Adrenal gland (tissue), 12 donors: ENCODE data around the gene IFIT2. TPM values are rescaled to one million over a fixed set of nuclear protein-coding genes. Genes with fewer than 3 reads are reported as not detected.
"Not testable (repeated sequence)": the region's sequence is repeated elsewhere in the genome, so short reads cannot be mapped to it uniquely, and the experiment has no call there.

Source experiments
- DNase-seq, 7 donors: peaks; one replicate each; pipeline ENCODE4 v3.0.0-alpha.2; 2019 to 2020
- H3K27ac ChIP-seq, 5 donors: fragments of 200-600 bp; sonication (generic) in 4 of 5; 1 replicate in 3 of 5; 2 replicates in 2 of 5; pipeline versions ENCODE4 v1.5.1 to v1.8.0; 2016 to 2020; ENCODE audit warnings: mild to moderate bottlenecking in 1 of 5
- H3K27me3 ChIP-seq: fragments of 200-600 bp; 2 replicates; pipeline ENCODE4 v1.8.0; 2021
- H3K36me3 ChIP-seq, 2 donors: fragments of 200-600 bp; replicated peaks in 1 of 2; 1 replicate in 1 of 2; 2 replicates in 1 of 2; pipeline versions ENCODE4 v1.5.1 to v1.8.0; 2018 to 2022
- H3K4me1 ChIP-seq, 2 donors: fragments of 200-600 bp; replicated peaks in 1 of 2; 1 replicate in 1 of 2; 2 replicates in 1 of 2; pipeline versions ENCODE4 v1.5.1 to v1.8.0; 2018 to 2021
- H3K4me3 ChIP-seq, 4 donors: fragments of 200-600 bp; sonication (generic) in 3 of 4; one replicate each; pipeline ENCODE4 v1.5.1; 2016 to 2018
- H3K9me3 ChIP-seq, 3 donors: fragments of 200-600 bp; sonication (generic) in 1 of 3; replicated peaks in 1 of 3; 1 replicate in 2 of 3; 2 replicates in 1 of 3; pipeline versions ENCODE4 v1.5.1 to v1.8.0; 2016 to 2021
- CTCF ChIP-seq, 6 experiments: fragments of 450-650 bp in 4 of 6; fragments of 200-600 bp in 2 of 6; sonication (generic) in 1 of 6; IDR thresholded peaks; 1 replicate in 5 of 6; 2 replicates in 1 of 6; pipeline versions ENCODE4 v1.5.1 to v1.8.0; 2016 to 2021; ENCODE audit warnings: antibody characterized with exemption in 6 of 6, mild to moderate bottlenecking in 2 of 6, moderate library complexity in 1 of 6
- POLR2A ChIP-seq, 2 donors: fragments of 450-650 bp; IDR thresholded peaks; one replicate each; pipeline ENCODE4 v1.6.1; 2017; ENCODE audit warnings: antibody characterized with exemption in 2 of 2, mild to moderate bottlenecking in 2 of 2, moderate library complexity in 1 of 2
- WGBS, 4 donors: extraction: QIAGEN DNeasy Blood & Tissue Kit in 2 of 4; methylation state at CpG; one replicate each; pipeline versions ENCODE4 v1.1.5 to v1.1.7; 2013 to 2017; 5-methylcytosine and 5-hydroxymethylcytosine counted together
- intact Hi-C, 2 donors: fragments of 100-400 bp; cut with DNase I; formaldehyde crosslinking; loops; one replicate each; pipeline versions ENCODE4 v1.14.1 to v1.15.0; 2022 to 2023
- polyA plus RNA-seq, 3 donors: library from polyadenylated mRNA; stranded (reverse); fragments of 200-250 nt in 2 of 3; fragments of 350-450 nt in 1 of 3; fragmentation: Illumina TruSeq in 1 of 3; extraction: RNeasy Lipid Tissue Mini Kit (QIAGEN cat#74804) in 1 of 3; gene quantifications; one replicate each; pipeline ENCODE4 v1.2.3, GENCODE V29; 2013 to 2014
- total RNA-seq, 9 donors: library from RNA; depleted of rRNA in 4 of 9; stranded (reverse); fragments of >200 nt in 4 of 9; fragments of 120-200 nt in 1 of 9; fragmentation: NEBNext Ultra II Directional in 1 of 9; extraction: Animal tissue kit (Norgen Biotek cat#: 25700) in 1 of 9; gene quantifications; one replicate each; pipeline versions ENCODE4 v1.1.0 to v1.2.4, GENCODE V29; 2013 to 2023
- donor health status: healthy with polysubstance abuse.
- donor health status: Bipolar disorder and iron deficiency.
- donor health status: DM: yes; HTN: yes; CAD: no.
- donor health status: DM: no; HTN: no; CAD: no.
- donor health status: DM: no; HTN: no; CAD: no.
- donor health status: DM: yes; HTN: yes; CAD: no.

IFIT2 gene
- total and polyA plus RNA-seq, 12 donors = 4.0 to 30.0 (median 11.4) TPM

DNA sequence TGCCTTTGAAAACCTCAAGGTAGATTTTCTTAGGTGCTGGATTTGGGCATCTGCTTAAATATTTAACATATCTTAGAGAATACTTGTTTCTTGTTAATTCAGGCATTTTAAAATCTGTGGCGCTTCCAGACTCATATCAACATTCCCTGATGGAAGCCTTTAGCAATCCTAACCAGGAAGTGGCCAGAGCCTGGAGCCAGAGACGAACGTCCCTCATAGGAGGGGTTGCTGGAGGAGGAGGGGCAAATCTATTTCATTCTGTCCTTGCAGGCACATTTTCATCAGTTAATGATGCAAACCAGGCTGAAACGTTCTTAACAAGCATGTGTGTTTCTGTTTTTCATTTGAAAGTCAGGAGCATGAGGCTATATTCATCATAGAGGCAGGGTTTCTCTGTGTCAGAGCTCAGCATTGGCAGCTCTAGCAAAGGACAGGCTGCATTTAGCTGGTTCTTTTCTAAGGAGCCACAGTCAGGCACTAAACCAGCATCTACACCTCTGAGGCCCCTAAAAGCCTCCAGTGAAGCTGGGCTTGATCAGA is 17.8 kb upstream of the IFIT2 start:
- H3K27ac ChIP-seq = peak overlapping the region; percentile 74 to 87 (median 82)
- H3K9me3 ChIP-seq = no peaks in the 10 kb centered on the region
- H3K4me3 ChIP-seq = peak overlapping the region in 2 of 4 donors; percentile 0 to 11
- H3K36me3 ChIP-seq = no peaks in the 10 kb centered on the region
- peak in 1 of 6 experiments; percentile 1 for TF ChIP-seq CTCF (IDR thresholded peaks at IDR 0.05)
- TF ChIP-seq POLR2A (IDR thresholded peaks at IDR 0.05) = peak in 1 of 2 donors; percentile 59
- no peaks in the 10 kb centered on the region for H3K27me3 ChIP-seq
- H3K4me1 ChIP-seq = peaks cover 27 to 38% of the 10 kb centered on the region in 2 donors
- 7 to 15% (median 9%) methylated on average over 4 of the region's 4 CpGs for WGBS, 4 donors
- intact Hi-C loops = no loop called here
- peak in 6 of 7 donors; percentile 65 to 83 (median 73) for DNase-seq

- H3K27me3 ChIP-seq, H3K36me3 ChIP-seq, H3K9me3 ChIP-seq, H3K4me3 ChIP-seq, intact Hi-C loops, DNase-seq: not testable (repeated sequence)
- WGBS, 4 donors = 91 to 93% (median 92%) methylated on average over 6 of the region's 6 CpGs
- peaks cover 21 to 31% of the 10 kb centered on the region in 2 donors for H3K4me1 ChIP-seq
- H3K27ac ChIP-seq = peak overlapping the region in 4 of 5 donors; percentile 59 to 87 (median 72)
Measured at GRCh38 chr10:89284711-89285110, 17.1 kb upstream of the IFIT2 start.

DNA sequence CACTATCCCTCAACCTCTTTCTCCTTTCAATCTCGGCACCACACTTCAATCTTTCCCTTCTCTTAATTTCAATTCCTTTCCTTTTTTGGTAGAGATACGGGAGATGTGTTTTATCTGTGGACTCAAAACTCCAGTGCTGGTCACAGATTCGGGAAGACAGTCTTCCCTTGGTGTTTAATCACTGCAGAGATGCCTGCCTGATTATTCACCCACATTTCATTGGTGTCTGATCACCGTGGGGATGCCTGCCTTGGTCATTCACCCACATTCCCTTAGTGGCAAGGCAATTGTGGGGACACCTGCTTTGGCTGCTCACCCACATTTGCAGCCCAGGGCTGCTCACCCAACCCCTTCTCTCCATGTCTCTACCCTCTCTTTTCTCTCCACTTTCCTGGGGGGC is 16.5 kb upstream of the IFIT2 start:
- H3K9me3 ChIP-seq, H3K27me3 ChIP-seq, H3K4me3 ChIP-seq, H3K36me3 ChIP-seq, DNase-seq, intact Hi-C loops: not testable (repeated sequence)
- WGBS, 4 donors = 71 to 79% (median 75%) methylated on average over 4 of the region's 4 CpGs
- Histone ChIP-seq H3K4me1 (peaks cover 19 to 30% of the 10 kb centered on the region in 2 donors), H3K27ac (peak overlapping the region in 1 of 5 donors; percentile 87)

- TF ChIP-seq POLR2A (IDR thresholded peaks at IDR 0.05) = no peak
- TF ChIP-seq CTCF (IDR thresholded peaks at IDR 0.05) = no peak
- H3K27ac ChIP-seq = no peak overlapping the region
- no peaks in the 10 kb centered on the region for H3K27me3 ChIP-seq
- peak in 3 of 7 donors; percentile 37 to 56 (median 40) for DNase-seq
- no peaks in the 10 kb centered on the region for H3K36me3 ChIP-seq
- H3K4me1 ChIP-seq = peaks cover 0 to 31% of the 10 kb centered on the region in 2 donors
- H3K4me3 ChIP-seq = no peak overlapping the region
- whole genome bisulfite sequencing, 4 donors = 53 to 67% (median 59%) methylated on average over 3 of the region's 3 CpGs
- H3K9me3 ChIP-seq = no peaks in the 10 kb centered on the region
- intact Hi-C loops = no loop called here
Measured at GRCh38 chr10:89294721-89295239, 7.1 kb upstream of the IFIT2 start.

- no peaks in the 10 kb centered on the region for H3K36me3 ChIP-seq
- intact Hi-C loops = no loop called here
- TF ChIP-seq CTCF (IDR thresholded peaks at IDR 0.05) (no peak), POLR2A (IDR thresholded peaks at IDR 0.05) (no peak)
- 29 to 55% (median 39%) methylated on average over 1 of the region's 1 CpG for WGBS, 4 donors
- no peak overlapping the region for H3K4me3 ChIP-seq
- H3K27ac ChIP-seq = peak overlapping the region in 3 of 5 donors; percentile 25 to 76 (median 39)
- DNase-seq = no peak
- H3K9me3 ChIP-seq = no peaks in the 10 kb centered on the region
- H3K27me3 ChIP-seq = no peaks in the 10 kb centered on the region
- H3K4me1 ChIP-seq = peaks cover 0 to 31% of the 10 kb centered on the region in 2 donors
Measured at GRCh38 chr10:89295597-89295996, 6.2 kb upstream of the IFIT2 start.
